Iris pigment epithelial cell (primary cell): ENCODE results near the gene DCTPP1.
"Not testable (repeated sequence)": the region's sequence is repeated elsewhere in the genome, so short reads cannot be mapped to it uniquely, and the experiment has no call there.

Source experiments
- DNase-seq: peaks from one replicate; pipeline ENCODE4 v3.0.0-alpha.2; 2011; ENCODE audit warnings: low read depth

The DCTPP1 gene

DNA sequence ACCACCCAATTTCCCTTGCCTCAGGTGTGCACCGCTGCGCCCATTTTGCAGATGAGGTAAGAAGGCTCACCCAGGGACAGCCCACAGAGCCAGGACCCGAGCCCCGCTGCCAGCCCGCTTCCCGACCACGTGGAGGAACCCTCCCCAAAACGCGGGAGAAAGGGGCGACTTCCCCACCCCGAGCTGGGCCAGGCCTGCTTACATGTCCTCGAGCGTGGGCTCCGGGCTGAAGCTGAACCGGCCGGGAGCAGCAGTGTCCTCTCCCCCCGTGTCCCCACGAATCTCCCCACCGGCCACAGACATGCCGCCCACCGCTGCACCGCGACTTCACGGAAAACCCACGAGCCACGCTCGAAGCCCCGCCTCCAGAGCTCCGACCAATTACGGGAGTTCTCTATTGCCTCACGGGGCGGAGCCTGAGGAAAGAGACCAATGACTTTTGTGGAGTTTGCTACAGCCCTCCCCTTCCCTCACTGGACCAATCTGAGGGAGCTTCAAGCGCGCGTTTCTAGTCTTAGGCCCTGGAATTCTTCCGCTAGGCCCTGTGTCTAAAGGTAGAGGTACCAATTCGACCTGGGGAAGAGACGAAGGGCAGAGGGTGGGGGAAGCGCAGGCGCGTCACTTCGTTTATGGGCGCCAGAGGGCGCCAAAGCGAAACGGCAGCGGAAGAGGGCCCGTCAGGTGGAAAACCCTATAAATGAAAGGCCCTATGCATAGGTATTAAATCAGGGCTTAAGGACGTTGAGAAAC, at the start of gene DCTPP1:
Gene DCTPP1 (minus strand): TSS at position 353 of the 750 bp plus-strand sequence. CDS start 50 bp downstream, at position 303.
- DNase-seq: peak; percentile 99

DNA sequence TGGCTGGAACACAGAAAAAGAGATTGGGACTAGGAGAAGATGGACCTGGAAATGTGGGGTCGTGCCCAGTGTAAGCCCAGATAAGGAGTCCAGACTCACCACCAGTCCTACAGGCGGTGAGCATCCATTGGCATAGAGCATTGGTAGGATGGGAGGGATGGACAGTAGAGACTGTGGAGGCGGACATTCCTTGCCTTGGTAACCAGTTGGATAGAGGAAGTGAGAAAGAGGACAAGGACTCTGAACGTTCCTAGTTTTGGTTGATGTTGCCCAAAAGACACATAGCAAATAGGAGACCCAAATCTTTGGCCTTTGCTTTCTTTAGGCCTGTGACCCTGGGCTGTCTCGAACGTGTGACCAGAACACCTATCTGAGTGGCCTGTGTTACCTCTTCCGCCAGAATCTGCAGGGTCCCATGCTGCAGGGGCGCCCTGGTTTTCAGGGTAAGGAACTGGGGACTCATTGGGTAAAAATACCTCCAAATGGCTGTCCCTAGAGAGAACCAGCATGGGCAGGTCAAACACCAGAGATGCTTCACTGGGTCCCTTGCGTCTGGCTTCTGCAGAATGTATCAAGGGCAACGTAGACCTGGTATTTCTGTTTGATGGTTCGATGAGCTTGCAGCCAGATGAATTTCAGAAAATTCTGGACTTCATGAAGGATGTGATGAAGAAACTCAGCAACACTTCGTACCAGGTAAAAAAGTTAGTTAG, 49.1 kb upstream of the DCTPP1 start:
- no peak for DNase-seq

DNA sequence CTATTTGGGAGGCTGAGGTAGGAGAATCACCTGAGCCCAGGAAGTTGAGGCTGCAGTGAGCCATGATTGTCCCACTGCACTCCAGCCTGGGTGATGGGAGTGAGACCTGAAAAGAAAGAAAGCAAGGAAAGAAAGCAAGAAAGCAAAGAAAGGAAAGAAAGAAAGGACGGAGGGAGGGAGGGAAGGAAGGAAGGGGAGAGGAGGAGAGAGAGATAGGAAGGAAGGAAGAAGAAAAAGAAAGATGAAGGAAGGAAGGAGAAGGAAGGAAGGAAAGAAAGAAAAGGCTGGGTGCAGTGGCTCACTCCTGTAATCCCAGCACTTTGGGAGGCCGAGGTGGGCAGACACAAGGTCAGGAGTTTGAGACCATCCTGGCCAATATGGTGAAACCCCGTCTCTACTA, 47.9 kb upstream of the DCTPP1 start:
- DNase-seq: not testable (repeated sequence)

DNA sequence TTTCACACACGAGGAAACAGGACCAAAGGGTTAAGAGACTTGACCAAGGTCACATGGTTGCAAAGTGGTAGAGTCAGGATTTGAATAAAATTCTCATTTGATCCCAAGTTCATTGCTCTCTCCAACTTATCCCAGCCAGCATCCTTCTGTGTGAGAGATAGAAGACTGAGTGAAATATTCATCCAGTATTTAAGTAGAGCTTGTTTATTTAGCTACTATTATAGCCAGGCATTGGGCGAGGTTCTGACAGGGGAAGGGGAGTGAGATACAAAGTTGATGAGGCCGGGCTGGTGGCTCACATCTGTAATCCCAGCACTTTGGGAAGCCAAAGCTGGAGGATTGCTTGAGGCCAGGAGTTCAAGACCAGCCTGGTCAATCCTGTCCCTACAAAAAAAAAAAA, 47.2 kb upstream of the DCTPP1 start:
- DNase-seq: no peak

DNA sequence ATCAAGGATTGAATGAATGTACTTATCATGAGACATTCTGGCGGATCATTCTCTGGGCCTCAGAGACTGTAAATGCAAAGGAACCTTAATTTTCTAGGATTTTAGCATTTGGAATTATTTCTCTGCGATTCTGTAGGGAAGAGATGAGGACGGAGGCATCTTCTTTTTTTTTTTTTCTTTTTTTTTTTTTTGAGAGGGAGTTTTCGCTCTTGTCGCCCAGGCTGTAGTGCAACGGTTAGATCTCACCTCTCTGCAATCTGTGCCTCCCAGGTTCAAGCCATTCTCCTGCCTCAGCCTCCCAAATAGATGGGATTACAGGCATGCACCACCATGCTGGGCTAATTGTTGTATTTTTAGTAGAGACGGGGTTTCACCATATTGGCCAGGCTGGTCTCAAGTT, 44.9 kb upstream of the DCTPP1 start:
- no peak for DNase-seq

DNA sequence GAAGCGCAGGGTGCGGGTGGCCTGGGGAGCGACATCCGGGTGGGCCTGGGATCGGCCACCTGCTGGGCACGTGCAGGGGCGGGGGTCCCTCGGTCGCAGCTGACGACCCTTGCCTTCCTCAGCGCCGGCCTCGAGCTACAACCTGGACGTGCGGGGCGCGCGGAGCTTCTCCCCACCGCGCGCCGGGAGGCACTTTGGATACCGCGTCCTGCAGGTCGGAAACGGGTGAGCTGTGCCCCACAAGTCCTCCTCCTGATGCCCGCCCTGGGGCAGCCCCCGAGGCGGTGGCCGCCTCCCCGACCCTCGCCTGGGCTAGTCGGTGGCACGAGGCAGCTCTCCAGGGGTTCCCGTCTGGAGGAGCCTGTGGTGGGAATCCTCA, 44.2 kb upstream of the DCTPP1 start:
- no peak for DNase-seq

DNA sequence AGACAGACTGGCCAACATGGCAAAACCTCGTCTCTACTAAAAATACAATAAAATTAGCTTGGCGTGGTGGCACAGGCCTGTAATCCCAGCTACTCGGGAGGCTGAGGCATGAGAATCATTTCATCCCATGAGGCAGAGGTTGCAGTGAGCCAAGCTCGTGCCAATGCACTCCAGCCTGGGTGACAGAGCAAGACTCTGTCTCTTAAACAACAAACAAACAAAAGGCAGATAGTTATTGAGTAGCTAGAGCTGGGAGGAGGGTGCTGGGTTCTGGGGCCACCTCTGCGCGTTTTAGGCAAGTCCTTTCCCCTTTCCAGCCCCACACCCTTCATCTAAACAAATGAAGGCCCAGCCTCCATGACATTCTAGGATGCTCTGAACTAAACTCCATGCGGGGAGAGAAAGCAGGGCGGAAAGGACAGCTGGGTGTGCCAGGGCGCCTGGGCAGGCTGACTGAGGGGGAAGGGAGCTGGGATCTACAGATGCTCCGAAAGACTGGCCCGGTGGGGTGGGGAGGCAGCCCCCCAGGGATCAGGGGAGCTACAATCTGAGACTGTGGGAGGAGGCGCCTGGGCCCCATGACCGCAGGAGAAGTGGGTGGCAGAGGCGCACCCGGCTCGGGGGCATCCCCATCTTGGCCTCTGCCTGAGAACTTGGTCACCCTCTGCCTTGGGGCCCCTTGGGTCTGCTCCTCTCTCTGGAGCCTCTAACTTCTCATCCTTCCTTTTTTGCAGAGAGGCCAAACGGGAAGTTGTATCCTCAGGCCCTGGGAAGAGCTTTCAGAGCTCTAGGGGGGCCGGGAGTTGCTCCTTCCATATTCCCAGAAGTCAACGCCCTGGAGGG, 43.6 kb upstream of the DCTPP1 start:
- DNase-seq: no peak

DNA sequence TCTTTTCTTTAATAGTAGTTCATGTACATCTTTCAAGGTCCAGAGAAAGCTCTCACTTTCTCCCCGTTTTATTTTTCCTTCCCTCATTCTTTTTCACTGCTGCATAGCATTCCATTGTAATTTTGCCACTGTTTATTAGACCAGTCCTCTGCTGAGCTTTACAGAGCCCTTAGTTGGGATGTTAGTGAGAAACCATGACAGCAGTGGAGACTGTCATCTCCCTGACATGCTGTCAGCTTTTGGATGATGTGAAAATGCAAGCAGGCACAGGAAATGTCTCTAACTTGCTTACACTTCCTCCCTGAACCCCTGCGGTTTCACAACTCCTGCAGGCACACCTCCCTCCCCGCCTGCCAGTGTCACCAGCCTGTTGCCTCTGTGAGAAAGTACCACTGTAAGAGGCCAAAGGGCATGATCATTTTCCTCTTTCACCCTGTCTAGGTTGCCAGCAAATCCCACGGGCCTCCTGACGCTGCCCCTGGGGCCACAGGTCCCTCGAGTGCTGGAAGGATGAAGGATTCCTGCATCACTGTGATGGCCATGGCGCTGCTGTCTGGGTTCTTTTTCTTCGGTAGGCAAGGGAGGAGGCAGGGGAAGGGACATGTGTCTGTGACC, 42.6 kb upstream of the DCTPP1 start, which contains the start of gene ITGAL:
Gene ITGAL (plus strand): TSS at position 415 of the 615 bp plus-strand sequence. CDS start 96 bp downstream, at position 511.
- DNase-seq: no peak

DNA sequence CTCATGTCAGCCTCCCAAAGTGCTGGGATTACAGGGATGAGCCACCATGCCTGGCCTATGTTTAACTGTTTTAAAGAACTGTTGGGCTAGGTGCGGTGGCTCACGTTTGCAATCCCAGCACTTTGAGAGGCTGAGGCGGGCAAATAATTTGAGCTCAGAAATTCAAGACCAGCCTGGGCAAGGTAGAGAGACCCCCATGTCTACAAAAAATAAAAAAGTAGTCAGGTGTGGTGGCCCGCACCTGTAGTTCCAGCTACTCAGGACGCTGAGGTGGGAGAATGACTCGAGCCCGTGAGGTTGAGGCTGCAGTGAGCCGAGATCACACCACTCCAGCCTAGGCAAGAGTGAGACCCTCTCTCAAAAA, 40.8 kb upstream of the DCTPP1 start:
- DNase-seq: no peak

- DNase-seq: no peak
Measured at GRCh38 chr16:30470170-30470512, 40.3 kb upstream of the DCTPP1 start.

DNA sequence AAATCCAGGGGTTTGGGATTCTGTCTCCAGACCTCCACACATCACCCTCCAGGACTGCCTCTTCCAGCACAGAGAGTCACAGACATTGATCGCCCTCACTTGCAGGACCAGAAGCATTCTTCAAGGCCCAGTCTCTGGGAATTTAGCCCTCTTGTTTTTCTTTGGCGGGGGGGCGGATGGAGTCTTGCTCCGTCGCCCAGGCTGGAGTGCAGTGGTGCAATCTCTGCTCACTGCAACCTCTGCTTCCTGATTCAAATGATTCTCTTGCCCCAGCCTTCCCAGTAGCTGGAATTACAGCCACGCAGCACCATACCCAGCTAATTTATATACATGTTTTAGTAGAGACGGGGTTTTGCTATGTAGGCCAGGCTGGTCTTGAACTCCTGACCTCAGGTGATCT, 34.2 kb upstream of the DCTPP1 start:
- no peak for DNase-seq

DNA sequence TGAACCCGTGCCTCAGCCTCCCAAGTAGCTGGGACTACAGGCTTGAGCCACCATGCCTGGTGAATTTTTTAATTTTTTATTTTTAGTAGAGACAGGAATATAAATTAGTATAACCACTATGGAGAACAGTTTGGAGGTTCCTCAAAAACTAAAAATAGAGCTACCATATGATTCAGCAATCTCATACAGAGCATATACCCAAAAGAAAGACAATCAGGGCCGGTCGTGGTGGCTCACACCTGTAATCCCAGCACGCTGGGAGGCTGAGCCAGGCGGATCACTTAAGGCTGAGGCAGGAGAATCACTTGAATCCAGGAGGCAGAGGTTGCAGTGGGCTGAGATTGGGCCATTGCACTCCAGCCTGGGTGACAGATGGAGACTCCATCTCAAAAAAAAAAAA, 31.6 kb upstream of the DCTPP1 start:
- DNase-seq: not testable (repeated sequence)

DNA sequence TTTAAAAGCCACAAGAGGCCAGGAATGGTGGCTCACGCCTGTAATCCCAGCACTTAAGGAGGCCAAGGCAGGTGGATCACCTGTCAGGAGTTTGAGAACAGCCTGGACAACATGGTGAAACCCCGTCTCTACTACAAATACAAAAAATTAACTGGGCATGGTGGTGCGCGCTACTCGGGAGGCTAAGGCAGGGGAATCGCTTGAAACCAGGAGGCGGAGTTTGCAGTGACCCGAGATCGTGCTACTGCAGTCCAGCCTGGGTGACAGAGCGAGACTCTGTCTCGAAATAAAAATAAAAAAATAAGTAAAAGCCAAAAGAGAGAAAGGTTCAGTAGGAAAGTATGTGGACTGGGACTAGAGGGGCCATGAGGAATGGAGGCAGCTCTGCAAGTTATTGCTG, 29.6 kb upstream of the DCTPP1 start:
- no peak for DNase-seq

DNA sequence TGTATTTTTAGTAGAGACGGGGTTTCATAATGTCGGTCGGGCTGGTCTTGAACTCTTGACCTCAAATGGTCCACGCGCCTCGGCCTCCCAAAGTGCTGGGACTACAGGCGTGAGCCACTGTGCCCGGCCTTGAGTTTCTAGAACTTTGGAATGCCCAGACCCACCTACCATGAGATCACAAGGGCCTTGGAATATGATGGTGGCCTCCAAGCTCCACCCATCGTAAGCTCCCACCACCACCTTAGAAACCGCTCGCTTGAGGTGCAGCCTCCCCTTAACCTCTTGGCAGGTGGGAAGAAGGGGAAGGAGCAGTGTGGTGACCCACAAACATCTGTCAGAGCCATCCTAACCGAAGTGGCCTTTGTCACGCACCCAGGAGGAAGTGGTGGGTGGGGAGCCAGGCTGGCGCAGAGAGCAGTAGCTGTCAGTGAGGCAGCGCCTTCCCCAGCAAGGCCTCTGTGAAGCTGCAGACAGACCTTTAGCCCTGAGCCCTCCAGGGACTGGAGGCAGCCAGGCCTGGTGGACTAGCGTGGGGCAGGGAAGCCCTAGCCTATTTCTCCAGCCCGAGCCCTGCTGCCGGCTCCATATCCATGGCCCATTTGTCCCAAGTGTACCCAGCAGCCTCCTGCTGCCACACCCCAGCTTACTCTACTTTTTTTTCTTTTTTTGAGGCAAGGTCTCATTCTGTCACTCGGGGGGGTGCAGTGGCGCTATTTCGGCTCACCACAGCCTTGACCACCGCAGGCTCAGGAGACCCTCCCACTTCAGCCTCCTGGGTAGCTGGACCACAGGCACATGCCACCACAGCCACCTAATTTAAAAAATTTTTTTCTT, 28.9 kb upstream of the DCTPP1 start:
- no peak for DNase-seq

GRCh38 chr16:30457743-30458560, 28.1 kb upstream of the DCTPP1 start:
- no peak for DNase-seq

GRCh38 chr16:30457256-30457655, 27.4 kb upstream of the DCTPP1 start:
- DNase-seq: no peak

- DNase-seq: no peak
Measured at GRCh38 chr16:30456302-30456701, 26.5 kb upstream of the DCTPP1 start.

GRCh38 chr16:30452709-30453580, 23.1 kb upstream of the DCTPP1 start:
- not testable (repeated sequence) for DNase-seq

- DNase-seq: no peak
Measured at GRCh38 chr16:30449116-30449435, 19.2 kb upstream of the DCTPP1 start.
